ENCODE results near the gene CDA. TPM values are rescaled to one million over a fixed set of nuclear protein-coding genes. Genes with fewer than 3 reads are reported as not detected.
A peak's percentile ranks its signal among the peaks of the same experiment; 100 is the strongest.

CDA gene
- total RNA-seq, 1 donor from 2014 or later: 10.1 TPM

GRCh38 chr1:20626524-20626923, 37.6 kb downstream of the CDA start:
- Histone ChIP-seq H3K27ac (no peak overlapping the region), H3K9me3 (no peaks in the 10 kb centered on the region), H3K36me3 (no peaks in the 10 kb centered on the region), H3K4me1 (no peaks in the 10 kb centered on the region), H3K4me3 (no peak overlapping the region), H3K27me3 (no peaks in the 10 kb centered on the region)
- TF ChIP-seq, protein P1, sequence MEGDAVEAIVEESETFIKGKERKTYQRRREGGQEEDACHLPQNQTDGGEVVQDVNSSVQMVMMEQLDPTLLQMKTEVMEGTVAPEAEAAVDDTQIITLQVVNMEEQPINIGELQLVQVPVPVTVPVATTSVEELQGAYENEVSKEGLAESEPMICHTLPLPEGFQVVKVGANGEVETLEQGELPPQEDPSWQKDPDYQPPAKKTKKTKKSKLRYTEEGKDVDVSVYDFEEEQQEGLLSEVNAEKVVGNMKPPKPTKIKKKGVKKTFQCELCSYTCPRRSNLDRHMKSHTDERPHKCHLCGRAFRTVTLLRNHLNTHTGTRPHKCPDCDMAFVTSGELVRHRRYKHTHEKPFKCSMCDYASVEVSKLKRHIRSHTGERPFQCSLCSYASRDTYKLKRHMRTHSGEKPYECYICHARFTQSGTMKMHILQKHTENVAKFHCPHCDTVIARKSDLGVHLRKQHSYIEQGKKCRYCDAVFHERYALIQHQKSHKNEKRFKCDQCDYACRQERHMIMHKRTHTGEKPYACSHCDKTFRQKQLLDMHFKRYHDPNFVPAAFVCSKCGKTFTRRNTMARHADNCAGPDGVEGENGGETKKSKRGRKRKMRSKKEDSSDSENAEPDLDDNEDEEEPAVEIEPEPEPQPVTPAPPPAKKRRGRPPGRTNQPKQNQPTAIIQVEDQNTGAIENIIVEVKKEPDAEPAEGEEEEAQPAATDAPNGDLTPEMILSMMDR (IDR thresholded peaks at IDR 0.05): no peak
- intact Hi-C loops (cut with DNase I): no loop called here
- no peak for DNase-seq (ENCODE audit: low spot score in 2 of 2)

DNA sequence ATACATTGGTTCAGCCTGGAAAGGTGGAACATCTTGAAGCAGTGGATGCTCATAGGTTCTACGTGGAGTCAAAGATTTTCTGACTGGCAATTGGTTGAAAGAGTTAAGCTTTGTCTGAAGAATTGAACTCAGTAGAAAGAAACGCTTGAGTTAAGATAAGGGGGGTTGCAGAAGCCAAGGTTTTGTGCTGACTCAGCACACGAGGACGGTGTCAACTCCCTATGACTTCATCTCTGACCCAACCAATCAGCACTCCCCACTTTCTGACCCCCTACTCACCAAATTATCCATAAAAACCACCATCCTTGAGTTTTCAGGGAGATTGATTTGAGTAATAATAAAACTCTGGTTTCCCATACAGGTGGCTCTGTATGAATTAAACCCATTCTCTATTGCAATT, 41.8 kb downstream of the CDA start:
- Histone ChIP-seq H3K4me3 (no peak overlapping the region), H3K36me3 (no peaks in the 10 kb centered on the region), H3K27ac (no peak overlapping the region), H3K9me3 (no peaks in the 10 kb centered on the region), H3K4me1 (peaks cover 11% of the 10 kb centered on the region in 2 donors), H3K27me3 (no peaks in the 10 kb centered on the region)
- intact Hi-C loops (cut with DNase I): loop anchor here (5.0 kb wide), 1 partner anchor 53 kb away; no protein-coding TSS in a partner anchor
- no peak for DNase-seq (ENCODE audit: low spot score in 2 of 2)
- TF ChIP-seq, protein P1 (IDR thresholded peaks at IDR 0.05): no peak

GRCh38 chr1:20632386-20632785, 43.5 kb downstream of the CDA start:
- intact Hi-C loops (cut with DNase I): loop anchor here (5.0 kb wide), 1 partner anchor 55 kb away; no protein-coding TSS in a partner anchor
- H3K4me1 ChIP-seq: peaks cover 11% of the 10 kb centered on the region in 2 donors
- no peak for DNase-seq (ENCODE audit: low spot score in 2 of 2)
- H3K4me3 ChIP-seq: peak overlapping the region in 1 of 2 donors; percentile 98
- no peak overlapping the region for H3K27ac ChIP-seq
- H3K36me3 ChIP-seq: peaks cover 0 to 4% of the 10 kb centered on the region in 2 donors
- no peaks in the 10 kb centered on the region for H3K27me3 ChIP-seq
- H3K9me3 ChIP-seq: no peaks in the 10 kb centered on the region
- TF ChIP-seq, protein P1 (IDR thresholded peaks at IDR 0.05): no peak

DNA sequence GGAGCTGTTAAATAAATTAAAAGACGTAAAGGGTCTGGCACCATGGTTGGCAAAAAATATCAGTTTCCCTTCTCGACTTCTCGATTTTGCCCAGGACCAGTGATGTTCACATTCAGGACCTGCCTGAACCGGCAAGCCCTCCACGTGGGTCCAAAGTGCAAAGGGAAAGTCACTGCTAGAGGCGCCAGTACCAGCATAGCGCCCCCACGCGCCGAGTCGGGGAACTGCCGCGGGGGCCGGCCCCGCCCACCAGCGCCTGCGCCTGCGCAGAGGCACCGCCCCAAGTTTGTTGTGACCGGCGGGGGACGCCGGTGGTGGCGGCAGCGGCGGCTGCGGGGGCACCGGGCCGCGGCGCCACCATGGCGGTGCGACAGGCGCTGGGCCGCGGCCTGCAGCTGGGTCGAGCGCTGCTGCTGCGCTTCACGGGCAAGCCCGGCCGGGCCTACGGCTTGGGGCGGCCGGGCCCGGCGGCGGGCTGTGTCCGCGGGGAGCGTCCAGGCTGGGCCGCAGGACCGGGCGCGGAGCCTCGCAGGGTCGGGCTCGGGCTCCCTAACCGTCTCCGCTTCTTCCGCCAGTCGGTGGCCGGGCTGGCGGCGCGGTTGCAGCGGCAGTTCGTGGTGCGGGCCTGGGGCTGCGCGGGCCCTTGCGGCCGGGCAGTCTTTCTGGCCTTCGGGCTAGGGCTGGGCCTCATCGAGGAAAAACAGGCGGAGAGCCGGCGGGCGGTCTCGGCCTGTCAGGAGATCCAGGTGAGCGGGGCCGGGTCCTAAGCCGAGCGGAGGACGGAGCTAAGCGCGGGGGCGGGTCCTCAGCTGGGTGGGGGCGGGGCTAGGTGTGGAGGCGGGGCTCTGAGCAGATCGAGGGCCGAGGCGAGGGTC, 44.5 kb downstream of the CDA start, which contains the start of gene PINK1:
TSS of gene PINK1 (plus strand) at position 269 of the 875 bp plus-strand sequence. CDS start at position 360, 91 bp downstream.
- TF ChIP-seq, protein P1 (IDR thresholded peaks at IDR 0.05): peak; percentile 95 to 100 (median 98)
- Histone ChIP-seq H3K4me3 (peak within 1 kb of the TSS; percentile 94 to 98), H3K9me3 (no peaks in the 10 kb centered on the region), H3K4me1 (peaks cover 11% of the 10 kb centered on the region in 2 donors), H3K27me3 (no peaks in the 10 kb centered on the region), H3K36me3 (peaks cover 10 to 15% of the 10 kb centered on the region in 2 donors), H3K27ac (peak within 1 kb of the TSS; percentile 90 to 96)
- intact Hi-C loops (cut with DNase I): loop anchor here (1.0 to 5.0 kb wide), 4 partner anchors 28 to 125 kb away; partner anchors contain the start of genes DDOST and MUL1
- peak; percentile 33 to 94 for DNase-seq (ENCODE audit: low spot score in 2 of 2)

DNA sequence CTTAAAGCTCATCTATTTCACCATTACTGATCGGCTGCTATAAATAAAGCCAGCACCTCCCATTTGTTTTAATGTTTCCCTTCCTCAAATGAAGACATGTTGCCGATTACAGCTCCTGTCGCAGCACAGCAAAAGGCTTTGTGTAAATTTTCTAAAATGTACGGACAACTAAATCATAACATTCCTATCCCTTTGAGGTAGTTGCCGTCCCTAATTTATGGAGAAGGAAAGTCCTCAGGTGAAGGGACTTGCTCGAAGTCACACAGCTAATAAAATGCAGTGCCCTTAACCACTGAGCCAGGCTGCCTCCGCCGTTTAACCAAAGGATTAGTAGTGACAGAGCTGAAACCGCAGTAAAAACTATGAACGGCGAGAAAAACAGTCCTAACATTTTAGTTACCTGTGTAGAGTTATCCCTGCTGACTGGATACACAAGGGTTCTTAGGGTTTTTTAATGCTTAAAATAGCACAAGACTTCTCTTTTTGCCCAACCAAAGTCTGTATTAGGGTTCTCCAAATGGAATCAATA, 45.2 kb downstream of the CDA start:
- peak overlapping the region; percentile 94 to 98 for H3K4me3 ChIP-seq
- H3K36me3 ChIP-seq: peaks cover 16 to 22% of the 10 kb centered on the region in 2 donors
- H3K4me1 ChIP-seq: peaks cover 11% of the 10 kb centered on the region in 2 donors
- TF ChIP-seq, protein P1 (IDR thresholded peaks at IDR 0.05): no peak
- intact Hi-C loops (cut with DNase I): loop anchor here (5.0 kb wide), 1 partner anchor 57 kb away; no protein-coding TSS in a partner anchor
- peak overlapping the region; percentile 90 to 96 for H3K27ac ChIP-seq
- H3K27me3 ChIP-seq: no peaks in the 10 kb centered on the region
- no peak for DNase-seq (ENCODE audit: low spot score in 2 of 2)
- H3K9me3 ChIP-seq: no peaks in the 10 kb centered on the region

Data from ascending aorta (tissue), 2 donors.